ENCODE measurements around the gene ACTR3C.

ACTR3C gene

DNA sequence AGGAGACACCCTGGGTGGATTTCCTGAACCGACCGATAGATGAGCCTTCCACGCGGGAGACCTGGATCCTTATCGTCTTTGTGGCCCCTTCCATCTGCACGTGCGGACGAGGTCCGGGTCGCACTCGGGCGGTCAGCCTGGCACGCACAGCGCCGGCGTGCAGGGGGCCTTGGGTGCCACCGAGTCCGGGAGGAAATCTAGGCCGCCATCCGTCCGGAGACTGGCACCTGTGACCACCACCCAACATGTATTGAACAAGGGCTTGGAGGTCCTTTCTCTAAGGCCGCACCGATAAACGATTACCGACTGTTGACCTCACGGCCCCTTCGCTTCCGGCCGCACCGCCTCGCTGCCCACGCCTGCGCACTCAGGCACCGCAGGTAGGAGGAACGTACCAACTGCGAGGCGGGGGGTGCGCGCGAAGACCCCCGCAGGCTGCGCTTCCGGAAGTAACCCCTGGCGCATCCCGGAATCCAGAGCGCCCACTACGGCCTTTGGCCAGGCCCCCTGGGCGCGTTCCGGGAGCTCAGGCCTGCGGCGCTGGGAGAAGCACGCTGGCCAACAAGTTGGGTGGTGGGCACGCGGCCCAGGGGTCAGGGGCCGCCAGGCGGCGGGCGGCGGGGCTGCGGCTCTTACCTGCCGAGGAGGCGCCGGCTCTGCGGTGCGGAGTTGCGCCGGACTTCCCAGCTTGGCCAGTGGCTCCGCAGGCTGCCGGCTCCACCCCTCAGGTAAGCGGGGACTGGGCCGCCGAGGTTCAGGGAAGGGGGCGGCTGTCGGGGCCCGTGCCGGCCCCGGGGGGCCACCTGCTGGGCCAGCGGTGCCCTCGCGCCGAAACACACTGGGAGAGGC lies at the start of gene ACTR3C, which contains the start of gene LRRC61:
TSS of gene ACTR3C (minus strand) at position 713 of the 849 bp plus-strand sequence. CDS start 28,249 bp downstream, outside the sequence.
TSS of gene LRRC61 (plus strand) at position 523 of the 849 bp plus-strand sequence. CDS start 13,507 bp downstream, outside the sequence.
- peak; percentile 68 for ATAC-seq
- TF ChIP-seq ZFP30 (CRISPR knock-in tag; IDR thresholded peaks at IDR 0.05) (no peak), TSHZ2 (CRISPR knock-in tag; IDR thresholded peaks at IDR 0.05) (0 out of 2 replicates have a peak, but pooled peaks have one; percentile 34), ISL1 (CRISPR knock-in tag; IDR thresholded peaks at IDR 0.05) (peak; percentile 16; the same call in 1 of the 2 replicates), ZNF70 (CRISPR knock-in tag; IDR thresholded peaks at IDR 0.05) (0 out of 2 replicates have a peak, but pooled peaks have one; percentile 5), ARNTL (CRISPR knock-in tag; IDR thresholded peaks at IDR 0.05; ENCODE audit: borderline replicate concordance, low read depth) (no peak)

DNA sequence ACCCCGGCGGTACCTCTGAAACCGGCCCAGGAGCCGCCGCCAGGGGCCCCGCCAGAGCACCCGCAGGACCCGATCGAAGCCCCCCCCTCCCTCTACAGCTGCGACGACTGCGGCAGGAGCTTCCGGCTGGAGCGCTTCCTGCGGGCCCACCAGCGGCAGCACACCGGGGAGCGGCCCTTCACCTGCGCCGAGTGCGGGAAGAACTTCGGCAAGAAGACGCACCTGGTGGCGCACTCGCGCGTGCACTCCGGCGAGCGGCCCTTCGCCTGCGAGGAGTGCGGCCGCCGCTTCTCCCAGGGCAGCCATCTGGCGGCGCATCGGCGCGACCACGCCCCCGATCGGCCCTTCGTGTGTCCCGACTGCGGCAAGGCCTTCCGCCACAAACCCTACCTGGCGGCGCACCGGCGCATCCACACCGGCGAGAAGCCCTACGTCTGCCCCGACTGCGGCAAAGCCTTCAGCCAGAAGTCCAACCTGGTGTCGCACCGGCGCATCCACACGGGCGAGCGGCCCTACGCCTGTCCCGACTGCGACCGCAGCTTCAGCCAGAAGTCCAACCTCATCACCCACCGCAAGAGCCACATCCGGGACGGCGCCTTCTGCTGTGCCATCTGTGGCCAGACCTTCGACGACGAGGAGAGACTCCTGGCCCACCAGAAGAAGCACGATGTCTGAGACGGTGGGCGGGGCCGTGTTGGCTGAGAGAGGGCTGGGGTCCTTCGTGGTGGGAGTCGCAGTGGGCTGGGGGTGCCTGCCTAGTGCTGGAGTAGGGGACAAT lies 49.1 kb upstream of the ACTR3C start:
- no peak for TF ChIP-seq ISL1 (CRISPR knock-in tag; IDR thresholded peaks at IDR 0.05)
- TF ChIP-seq ZNF8 (CRISPR knock-in tag; IDR thresholded peaks at IDR 0.05): no peak
- no peak for TF ChIP-seq RARB (CRISPR knock-in tag; IDR thresholded peaks at IDR 0.05)
- TF ChIP-seq, protein P1, sequence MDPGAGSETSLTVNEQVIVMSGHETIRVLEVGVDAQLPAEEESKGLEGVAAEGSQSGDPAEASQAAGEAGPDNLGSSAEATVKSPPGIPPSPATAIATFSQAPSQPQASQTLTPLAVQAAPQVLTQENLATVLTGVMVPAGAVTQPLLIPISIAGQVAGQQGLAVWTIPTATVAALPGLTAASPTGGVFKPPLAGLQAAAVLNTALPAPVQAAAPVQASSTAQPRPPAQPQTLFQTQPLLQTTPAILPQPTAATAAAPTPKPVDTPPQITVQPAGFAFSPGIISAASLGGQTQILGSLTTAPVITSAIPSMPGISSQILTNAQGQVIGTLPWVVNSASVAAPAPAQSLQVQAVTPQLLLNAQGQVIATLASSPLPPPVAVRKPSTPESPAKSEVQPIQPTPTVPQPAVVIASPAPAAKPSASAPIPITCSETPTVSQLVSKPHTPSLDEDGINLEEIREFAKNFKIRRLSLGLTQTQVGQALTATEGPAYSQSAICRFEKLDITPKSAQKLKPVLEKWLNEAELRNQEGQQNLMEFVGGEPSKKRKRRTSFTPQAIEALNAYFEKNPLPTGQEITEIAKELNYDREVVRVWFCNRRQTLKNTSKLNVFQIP (CRISPR knock-in tag; IDR thresholded peaks at IDR 0.05; ENCODE audit: borderline replicate concordance, low read depth): no peak
- no peak for TF ChIP-seq SNAI2 (CRISPR knock-in tag; IDR thresholded peaks at IDR 0.05)
- TF ChIP-seq CSDC2 (CRISPR knock-in tag; IDR thresholded peaks at IDR 0.05): no peak
- no peak for TF ChIP-seq ZNF565 (CRISPR knock-in tag; conservative IDR thresholded peaks at IDR 0.05; ENCODE audit: low read depth)
- no peak for TF ChIP-seq PPARA (CRISPR knock-in tag; IDR thresholded peaks at IDR 0.05; ENCODE audit: borderline replicate concordance)
- TF ChIP-seq ESRRG (CRISPR knock-in tag; IDR thresholded peaks at IDR 0.05): no peak
- TF ChIP-seq TCF4 (CRISPR knock-in tag; IDR thresholded peaks at IDR 0.05; ENCODE audit: borderline replicate concordance): no peak
- no peak for TF ChIP-seq BACH2 (CRISPR knock-in tag; IDR thresholded peaks at IDR 0.05; ENCODE audit: borderline replicate concordance)
- TF ChIP-seq TOX (CRISPR knock-in tag; IDR thresholded peaks at IDR 0.05; ENCODE audit: borderline replicate concordance): no peak
- no peak for TF ChIP-seq GLIS3 (CRISPR knock-in tag; IDR thresholded peaks at IDR 0.05)
- TF ChIP-seq OSR1 (CRISPR knock-in tag; IDR thresholded peaks at IDR 0.05): no peak
- no peak for TF ChIP-seq ZC3H10 (CRISPR knock-in tag; IDR thresholded peaks at IDR 0.05)
- no peak for TF ChIP-seq ZFP3 (CRISPR knock-in tag; IDR thresholded peaks at IDR 0.05)
- TF ChIP-seq ARNTL (CRISPR knock-in tag; IDR thresholded peaks at IDR 0.05; ENCODE audit: borderline replicate concordance, low read depth): no peak
- TF ChIP-seq, protein P2, sequence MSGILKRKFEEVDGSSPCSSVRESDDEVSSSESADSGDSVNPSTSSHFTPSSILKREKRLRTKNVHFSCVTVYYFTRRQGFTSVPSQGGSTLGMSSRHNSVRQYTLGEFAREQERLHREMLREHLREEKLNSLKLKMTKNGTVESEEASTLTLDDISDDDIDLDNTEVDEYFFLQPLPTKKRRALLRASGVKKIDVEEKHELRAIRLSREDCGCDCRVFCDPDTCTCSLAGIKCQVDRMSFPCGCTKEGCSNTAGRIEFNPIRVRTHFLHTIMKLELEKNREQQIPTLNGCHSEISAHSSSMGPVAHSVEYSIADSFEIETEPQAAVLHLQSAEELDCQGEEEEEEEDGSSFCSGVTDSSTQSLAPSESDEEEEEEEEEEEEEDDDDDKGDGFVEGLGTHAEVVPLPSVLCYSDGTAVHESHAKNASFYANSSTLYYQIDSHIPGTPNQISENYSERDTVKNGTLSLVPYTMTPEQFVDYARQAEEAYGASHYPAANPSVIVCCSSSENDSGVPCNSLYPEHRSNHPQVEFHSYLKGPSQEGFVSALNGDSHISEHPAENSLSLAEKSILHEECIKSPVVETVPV (CRISPR knock-in tag; IDR thresholded peaks at IDR 0.05): no peak
- TF ChIP-seq ZFP30 (CRISPR knock-in tag; IDR thresholded peaks at IDR 0.05): no peak
- no peak for ATAC-seq

- no peak for ATAC-seq
- TF ChIP-seq ARNTL (CRISPR knock-in tag; IDR thresholded peaks at IDR 0.05; ENCODE audit: borderline replicate concordance, low read depth): no peak
- no peak for TF ChIP-seq ZC3H10 (CRISPR knock-in tag; IDR thresholded peaks at IDR 0.05)
- TF ChIP-seq ZNF70 (CRISPR knock-in tag; IDR thresholded peaks at IDR 0.05): no peak
Measured at GRCh38 chr7:150371996-150372270, 48.6 kb upstream of the ACTR3C start.
